Ishikawa (cell line): ENCODE measurements around the gene SHFL.
A peak's percentile ranks its signal among the peaks of the same experiment; 100 is the strongest.

ENCODE experiments used
- CEBPB ChIP-seq: IDR thresholded peaks from 2 replicates; pipeline ENCODE4 v1.6.1; 2012
- CREB1 ChIP-seq: IDR thresholded peaks from 2 replicates; pipeline ENCODE4 v1.6.1; 2012; ENCODE audit warnings: low read depth
- EGR1 ChIP-seq: IDR thresholded peaks from 2 replicates; pipeline ENCODE4 v1.6.1; 2012
- EP300 ChIP-seq: IDR thresholded peaks from 2 replicates; pipeline ENCODE4 v1.6.1; 2012; ENCODE audit warnings: borderline replicate concordance
- FOXM1 ChIP-seq: IDR thresholded peaks from 2 replicates; pipeline ENCODE4 v1.6.1; 2012; ENCODE audit warnings: low read depth, borderline replicate concordance
- MAX ChIP-seq: IDR thresholded peaks from 2 replicates; pipeline ENCODE4 v1.6.1; 2012
- NFIC ChIP-seq: IDR thresholded peaks from 2 replicates; pipeline ENCODE4 v1.6.1; 2012
- RAD21 ChIP-seq: IDR thresholded peaks from 2 replicates; pipeline ENCODE4 v1.6.1; 2012; ENCODE audit warnings: low read depth
- REST ChIP-seq: IDR thresholded peaks from 2 replicates; pipeline ENCODE4 v1.6.1; 2012; ENCODE audit warnings: low read depth, mild to moderate bottlenecking
- TAF1 ChIP-seq: IDR thresholded peaks from 2 replicates; pipeline ENCODE4 v1.6.1; 2012; ENCODE audit warnings: low read depth, mild to moderate bottlenecking
- TCF12 ChIP-seq: IDR thresholded peaks from 2 replicates; pipeline ENCODE4 v1.6.1; 2012; ENCODE audit warnings: low read depth
- TEAD4 ChIP-seq: IDR thresholded peaks from 2 replicates; pipeline ENCODE4 v1.6.1; 2012
- USF1 ChIP-seq: IDR thresholded peaks from 2 replicates; pipeline ENCODE4 v1.6.1; 2012
- YY1 ChIP-seq: IDR thresholded peaks from 2 replicates; pipeline ENCODE4 v1.6.1; 2012; ENCODE audit warnings: low read depth
- ZBTB7A ChIP-seq: IDR thresholded peaks from 2 replicates; pipeline ENCODE4 v1.6.1; 2012; ENCODE audit warnings: low read depth

The SHFL gene

GRCh38 chr19:10093295-10094186 lies 7.4 kb downstream of the SHFL start:
- peak; percentile 94 for TF ChIP-seq REST
- peak; percentile 86 for TF ChIP-seq NFIC
- no peak for TF ChIP-seq USF1
- TF ChIP-seq TEAD4, result no peak
- TF ChIP-seq MAX, result 0 out of 2 replicates have a peak, but pooled peaks have one; percentile 15
- TF ChIP-seq EP300, result no peak

- TF ChIP-seq TAF1 (no peak), FOXM1 (no peak), EGR1 (no peak), CREB1 (no peak), TCF12 (no peak), REST (no peak), EP300 (no peak), YY1 (no peak), CEBPB (no peak), TEAD4 (no peak), ZBTB7A (no peak), MAX (no peak), NFIC (no peak), RAD21 (no peak)
These were observed 9.5 kb downstream of the SHFL start for GRCh38 chr19:10095622-10095947.

- TF ChIP-seq EP300, result no peak
- TF ChIP-seq CEBPB, result no peak
- no peak for TF ChIP-seq CREB1
- peak; percentile 99 for TF ChIP-seq MAX
- TF ChIP-seq RAD21, result no peak
- TF ChIP-seq REST, result no peak; the same call in 1 of the 2 replicates
- peak; percentile 29; the same call in 1 of the 2 replicates for TF ChIP-seq USF1
- TF ChIP-seq TAF1, result no peak
- no peak for TF ChIP-seq NFIC
- peak; percentile 46; the same call in 1 of the 2 replicates for TF ChIP-seq EGR1
- no peak for TF ChIP-seq ZBTB7A
- TF ChIP-seq YY1, result no peak
- TF ChIP-seq TCF12, result no peak
These were observed 10.0 kb downstream of the SHFL start for GRCh38 chr19:10095948-10096614.

GRCh38 chr19:10096615-10096963 lies 10.5 kb downstream of the SHFL start:
- no peak for TF ChIP-seq FOXM1
- TF ChIP-seq NFIC, result no peak
- no peak for TF ChIP-seq USF1
- TF ChIP-seq TEAD4, result no peak
- TF ChIP-seq CREB1, result no peak
- no peak for TF ChIP-seq RAD21
- TF ChIP-seq MAX, result no peak
- TF ChIP-seq TCF12, result no peak
- TF ChIP-seq TAF1, result no peak
- no peak for TF ChIP-seq YY1
- TF ChIP-seq EGR1, result no peak
- TF ChIP-seq CEBPB, result no peak
